K562 (cell line): ENCODE results near the gene RTL10. TPM values are rescaled to one million over a fixed set of nuclear protein-coding genes. Genes with fewer than 3 reads are reported as not detected.
A peak's percentile ranks its signal among the peaks of the same experiment; 100 is the strongest.

ENCODE experiments used
- ATAC-seq: fragments of 200-7000 bp; cut with Tn5 transposase; 3 replicates; pipeline ENCODE4 v1.9.1; 2020; ENCODE audit warnings: moderate library complexity
- BruUV-seq: library from RNA; stranded (reverse); fragments of 400-500 nt; replicated peaks from 2 replicates; lab custom pipeline; 2021; lab: Mats Ljungman, UMichigan
- CTCF ChIA-PET: fragments of 300-600 bp; formaldehyde crosslinking; extraction: SDS; loops from one replicate; lab custom pipeline; 2021; ENCODE audit warnings: low intra/inter-chr PET ratio; lab: Yijun Ruan, JAX
- POLR2A ChIA-PET: fragments of 300-600, 350-650 bp; sonication (Branson Sonifier 250); formaldehyde crosslinking; extraction: SDS; loops from one replicate; lab custom pipeline; 2021; ENCODE audit warnings: antibody characterized with exemption, inconsistent platforms; lab: Yijun Ruan, JAX
- DNase-seq, 4 experiments: peaks; one replicate each; pipeline versions ENCODE4 v3.0.0 to v3.0.0-alpha.2; 2011 to 2018; ENCODE audit warnings: low spot score in 3 of 4, mixed read lengths in 3 of 4; ENCODE audit errors: extremely low read depth in 1 of 4
- FAIRE-seq: peaks from 2 replicates; lab custom pipeline; 2011; peaks lifted over from hg19 to GRCh38; lab: Jason Lieb, UNC
- H2AFZ ChIP-seq: 2 replicates; pipeline ENCODE4 v1.6.0; 2011; ENCODE audit warnings: low read depth, low read length, control low read depth, inconsistent platforms
- H3K27ac ChIP-seq: fragments of 200-600 bp; 3 replicates; pipeline ENCODE4 v1.8.0; 2011; ENCODE audit warnings: low read depth, mild to moderate bottlenecking, control low read depth, inconsistent platforms, low read length, moderate library complexity, mixed read lengths; ENCODE audit errors: extremely low read depth
- H3K27me3 ChIP-seq, 2 experiments: fragments of 300-600 bp in 1 of 2; 2 replicates in 1 of 2; 3 replicates in 1 of 2; pipeline versions ENCODE4 v1.6.0 to v1.8.0; 2011; ENCODE audit warnings: inconsistent platforms in 2 of 2, low read length in 2 of 2, mild to moderate bottlenecking in 1 of 2, mixed read lengths in 1 of 2, moderate library complexity in 1 of 2; ENCODE audit not compliant: control insufficient read depth in 2 of 2, insufficient read depth in 2 of 2
- H3K36me3 ChIP-seq: fragments of 300-600 bp; 3 replicates; pipeline ENCODE4 v1.8.0; 2011; ENCODE audit warnings: mild to moderate bottlenecking, low read length, inconsistent platforms; ENCODE audit not compliant: control insufficient read depth, insufficient read depth
- H3K4me1 ChIP-seq, 2 experiments: fragments of 200-600 bp in 1 of 2; replicated peaks in 1 of 2; 2 replicates in 1 of 2; 3 replicates in 1 of 2; pipeline versions ENCODE4 v1.5.1 to v1.8.0; 2011; ENCODE audit warnings: inconsistent platforms in 2 of 2, low read length in 2 of 2, mild to moderate bottlenecking in 1 of 2, mixed read lengths in 1 of 2, moderate library complexity in 1 of 2; ENCODE audit not compliant: control insufficient read depth in 2 of 2, insufficient read depth in 2 of 2
- H3K4me2 ChIP-seq: 2 replicates; pipeline ENCODE4 v1.6.1; 2011; ENCODE audit warnings: low read length, control low read depth, inconsistent platforms, mixed read lengths; ENCODE audit not compliant: insufficient read depth
- H3K4me3 ChIP-seq: fragments of 200-600 bp; sonication (generic), shearing (Covaris generic); 2 replicates; pipeline ENCODE4 v1.5.1; 2016; ENCODE audit warnings: control low read depth, inconsistent platforms
- H3K79me2 ChIP-seq: fragments of 200-600 bp; 3 replicates; pipeline ENCODE4 v1.8.0; 2011; ENCODE audit warnings: low read length, inconsistent platforms; ENCODE audit not compliant: control insufficient read depth, insufficient read depth
- H3K9ac ChIP-seq, 2 experiments: 2 replicates each; pipeline versions ENCODE4 v1.6.0 to v1.6.1; 2011; ENCODE audit warnings: low read depth in 2 of 2, low read length in 2 of 2, control low read depth in 1 of 2, inconsistent platforms in 1 of 2, mild to moderate bottlenecking in 1 of 2, mixed read lengths in 1 of 2; ENCODE audit not compliant: insufficient read depth in 1 of 2
- H3K9me1 ChIP-seq: one replicate; pipeline ENCODE4 v1.6.0; 2011; ENCODE audit warnings: inconsistent platforms, mild to moderate bottlenecking, low read length, moderate library complexity; ENCODE audit not compliant: control insufficient read depth, insufficient read depth
- H3K9me3 ChIP-seq: replicated peaks from 2 replicates; pipeline ENCODE4 v1.5.1; 2011; ENCODE audit warnings: low read depth, low read length, inconsistent platforms; ENCODE audit not compliant: control insufficient read depth, insufficient read depth
- H4K20me1 ChIP-seq: replicated peaks from 2 replicates; pipeline ENCODE4 v1.6.1; 2011; ENCODE audit warnings: low read length, inconsistent platforms, mixed read lengths; ENCODE audit not compliant: control insufficient read depth, insufficient read depth
- GTF2E2 ChIP-seq: fragments of 200-800 bp; sonication (Bioruptor generic); IDR thresholded peaks from 2 replicates; pipeline ENCODE4 v1.6.1; 2016; ENCODE audit warnings: missing genetic modification characterization, missing compliant biosample characterization
- ILK ChIP-seq: fragments of 450-650 bp; IDR thresholded peaks from 2 replicates; pipeline ENCODE4 v1.6.1; 2016; ENCODE audit warnings: missing genetic modification characterization, low read depth, mild to moderate bottlenecking, missing compliant biosample characterization, moderate library complexity, borderline replicate concordance
- KDM1A ChIP-seq, 2 experiments: fragments of 450-650 bp; IDR thresholded peaks; 2 replicates each; pipeline ENCODE4 v1.6.1; 2016; ENCODE audit warnings: mild to moderate bottlenecking in 2 of 2
- MAFK ChIP-seq: IDR thresholded peaks from 2 replicates; pipeline ENCODE4 v1.6.1; 2011; ENCODE audit warnings: low read length, improper control_type of control experiment
- POLR2A ChIP-seq: fragments of 450-650 bp; conservative IDR thresholded peaks from 2 replicates; pipeline ENCODE4 v1.6.1; 2016
- POLR2B ChIP-seq: fragments of 450-650 bp; IDR thresholded peaks from 2 replicates; pipeline ENCODE4 v1.6.1; 2018; ENCODE audit warnings: low read depth; ENCODE audit not compliant: partially characterized antibody
- RBBP5 ChIP-seq: fragments of 200-600 bp; sonication (generic); IDR thresholded peaks from 2 replicates; pipeline ENCODE4 v1.6.1; 2012; ENCODE audit warnings: borderline replicate concordance, mild to moderate bottlenecking, low read length, control low read depth, inconsistent platforms; ENCODE audit not compliant: insufficient read depth, poor library complexity, severe bottlenecking
- SRSF1 ChIP-seq: fragments of 200-400 bp; formaldehyde crosslinking; IDR thresholded peaks from 2 replicates; pipeline ENCODE4 v1.6.1; 2017; ENCODE audit warnings: mild to moderate bottlenecking, low read depth, low read length, moderate library complexity
- ZNF282 ChIP-seq: sonication (generic); formaldehyde crosslinking; IDR thresholded peaks from 2 replicates; pipeline ENCODE4 v1.8.1; 2023; ENCODE audit warnings: missing genetic modification reagents
- WGBS: fragments of 100-300 bp; shearing (Covaris generic); methylation state at CpG from one replicate; pipeline ENCODE4 v1.1.6; 2016; ENCODE audit warnings: low coverage, mixed read lengths; ENCODE audit not compliant: insufficient coverage; ENCODE audit errors: missing lambda C conversion rate; 5-methylcytosine and 5-hydroxymethylcytosine counted together
- in situ Hi-C: fragments of 300-500 bp; cut with MboI; formaldehyde crosslinking; loops from 4 replicates; pipeline ENCODE4 v1.15.0; 2018; ENCODE audit warnings: inconsistent platforms, mixed read lengths
- intact Hi-C: fragments of 100-400 bp; cut with micrococcal nuclease; formaldehyde crosslinking; loops from 2 replicates; pipeline ENCODE4 v1.14.2; 2022
- polyA plus RNA-seq, 8 experiments: library from polyadenylated mRNA; depleted of rRNA in 4 of 8; stranded (reverse) in 5 of 8; unstranded in 3 of 8; fragments of >200 nt; fragmentation: Nextera tagmentation in 2 of 8; fragmentation: Illumina TruSeq in 1 of 8; extraction: Ambion mirVana in 2 of 8; extraction: Trizol in 1 of 8; gene quantifications; 2 replicates each; pipeline versions ENCODE4 v1.2.1 to v1.2.3, GENCODE V29; 2011 to 2014; ENCODE audit warnings: inconsistent platforms in 1 of 8, missing spikeins in 1 of 8
- total RNA-seq, 7 experiments: library from RNA; depleted of rRNA in 6 of 7; stranded (reverse); fragments of >200 nt in 6 of 7; fragmentation: Illumina TruSeq in 2 of 7; extraction: Trizol in 2 of 7; gene quantifications; 2 replicates each; pipeline versions ENCODE4 v1.2.1 to v1.2.3, GENCODE V29; 2011 to 2021; ENCODE audit warnings: low replicate concordance in 1 of 7
- TF ChIP-seq, protein P1 (sequence below): fragments of 250-450 bp; sonication (Bioruptor Pico); IDR thresholded peaks from 2 replicates; pipeline ENCODE4 v1.8.0; 2021; ENCODE audit warnings: moderate library complexity, mild to moderate bottlenecking, inconsistent platforms
- TF ChIP-seq, protein P2 (sequence below), 2 experiments: fragments of 250-450 bp in 1 of 2; fragments of 450-650 bp in 1 of 2; sonication (Bioruptor Pico) in 1 of 2; IDR thresholded peaks; 2 replicates each; pipeline versions ENCODE4 v1.6.1 to v1.8.0; 2016 to 2021; ENCODE audit warnings: mild to moderate bottlenecking in 2 of 2, moderate library complexity in 2 of 2, missing compliant biosample characterization in 1 of 2, missing genetic modification characterization in 1 of 2
- TF ChIP-seq, protein P3 (sequence below): sonication (generic); formaldehyde crosslinking; IDR thresholded peaks from 2 replicates; pipeline ENCODE4 v1.9.0; 2022; ENCODE audit warnings: mild to moderate bottlenecking, missing genetic modification reagents
- TF ChIP-seq, protein P4 (sequence below): fragments of 450-650 bp; IDR thresholded peaks from 2 replicates; pipeline ENCODE4 v1.6.1; 2016; ENCODE audit warnings: mild to moderate bottlenecking

RTL10 gene
- total and polyA plus RNA-seq, 9 of the 15 experiments (the other 6 are each of a cell fraction or from before 2014, with no cell fraction given) = 19.8 to 75.5 (median 32.5) TPM

DNA sequence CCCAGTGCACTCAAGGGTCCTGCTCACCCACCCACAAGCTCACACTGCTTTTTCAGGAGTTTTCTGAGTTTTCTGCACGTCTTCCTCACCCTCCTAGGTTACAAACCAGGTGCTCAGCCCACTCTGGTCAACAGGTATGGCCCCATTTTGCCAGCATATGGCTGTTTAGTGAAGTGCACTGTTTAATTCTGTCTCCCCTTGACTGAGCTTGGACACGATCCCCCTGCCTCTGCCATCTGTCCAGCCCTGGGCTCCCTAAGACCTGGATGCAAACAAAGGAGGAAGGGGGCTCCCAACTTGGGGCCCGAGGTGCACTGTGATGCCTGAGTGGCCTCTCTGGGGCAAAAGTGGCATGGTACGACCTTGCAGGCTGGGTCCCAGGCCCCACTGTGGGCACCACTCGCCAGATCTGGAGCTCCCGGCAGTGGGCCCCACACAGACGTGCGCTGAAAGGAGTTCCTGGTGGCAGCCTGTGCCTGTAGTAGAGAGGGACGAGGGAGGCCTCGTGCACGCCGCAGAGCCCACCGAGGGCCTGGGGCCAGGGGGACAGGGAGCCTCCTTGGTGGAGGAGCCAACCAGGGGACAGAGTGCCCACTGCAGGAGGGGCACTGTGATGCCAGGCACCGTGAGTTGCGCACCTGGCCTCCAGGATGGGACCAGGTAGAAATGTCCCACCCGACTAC, 49.6 kb upstream of the RTL10 start:
- in situ Hi-C loops (no loop called here), intact Hi-C loops (no loop called here)
- Histone ChIP-seq H3K9me3 (no peaks in the 10 kb centered on the region), H4K20me1 (peaks cover 6% of the 10 kb centered on the region; the same call in 1 of the 2 replicates), H3K4me2 (no peak overlapping the region), H3K4me1 (peaks cover 0 to 35% of the 10 kb centered on the region in 2 experiments; a peak in 2 of 5 replicates), H3K27ac (no peak overlapping the region), H3K27me3 (no peaks in the 10 kb centered on the region), H3K4me3 (no peak overlapping the region), H3K79me2 (no peaks in the 10 kb centered on the region), H2AFZ (no peak overlapping the region), H3K36me3 (peaks cover 9% of the 10 kb centered on the region; the same call in 2 of the 3 replicates), H3K9me1 (no peaks in the 10 kb centered on the region), H3K9ac (peak overlapping the region in 1 of 2 experiments; percentile 64; a peak in 1 of 4 replicates)
- no TSS peak for BruUV-seq
- no peak for ATAC-seq
- FAIRE-seq = no peak
- CTCF ChIA-PET = no interaction called here
- POLR2A ChIA-PET = interaction anchor here (0.6 to 11.2 kb wide), 17 partner anchors 7 to 378 kb away, joined by 3 to 141 read pairs (median 3); no protein-coding TSS in a partner anchor
- WGBS = 74% methylated on average over 16 of the region's 16 CpGs
- DNase-seq = no peak
- TF ChIP-seq MAFK = no peak
- TF ChIP-seq ILK (tag) = no peak
- peak; percentile 12 for TF ChIP-seq RBBP5
- TF ChIP-seq, protein P1, sequence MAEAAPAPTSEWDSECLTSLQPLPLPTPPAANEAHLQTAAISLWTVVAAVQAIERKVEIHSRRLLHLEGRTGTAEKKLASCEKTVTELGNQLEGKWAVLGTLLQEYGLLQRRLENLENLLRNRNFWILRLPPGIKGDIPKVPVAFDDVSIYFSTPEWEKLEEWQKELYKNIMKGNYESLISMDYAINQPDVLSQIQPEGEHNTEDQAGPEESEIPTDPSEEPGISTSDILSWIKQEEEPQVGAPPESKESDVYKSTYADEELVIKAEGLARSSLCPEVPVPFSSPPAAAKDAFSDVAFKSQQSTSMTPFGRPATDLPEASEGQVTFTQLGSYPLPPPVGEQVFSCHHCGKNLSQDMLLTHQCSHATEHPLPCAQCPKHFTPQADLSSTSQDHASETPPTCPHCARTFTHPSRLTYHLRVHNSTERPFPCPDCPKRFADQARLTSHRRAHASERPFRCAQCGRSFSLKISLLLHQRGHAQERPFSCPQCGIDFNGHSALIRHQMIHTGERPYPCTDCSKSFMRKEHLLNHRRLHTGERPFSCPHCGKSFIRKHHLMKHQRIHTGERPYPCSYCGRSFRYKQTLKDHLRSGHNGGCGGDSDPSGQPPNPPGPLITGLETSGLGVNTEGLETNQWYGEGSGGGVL (CRISPR knock-in tag) = no peak
- TF ChIP-seq ZNF282 = no peak
- no peak for TF ChIP-seq KDM1A (IDR thresholded peaks at IDR 0.05)
- TF ChIP-seq, protein P2, sequence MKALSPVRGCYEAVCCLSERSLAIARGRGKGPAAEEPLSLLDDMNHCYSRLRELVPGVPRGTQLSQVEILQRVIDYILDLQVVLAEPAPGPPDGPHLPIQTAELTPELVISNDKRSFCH (CRISPR knock-in tag; IDR thresholded peaks at IDR 0.05) = no peak
- TF ChIP-seq, protein P2 (tag; IDR thresholded peaks at IDR 0.05) = 0 out of 2 replicates have a peak, but pooled peaks have one; percentile 15
- no peak for TF ChIP-seq GTF2E2 (tag)
- TF ChIP-seq, protein P3, sequence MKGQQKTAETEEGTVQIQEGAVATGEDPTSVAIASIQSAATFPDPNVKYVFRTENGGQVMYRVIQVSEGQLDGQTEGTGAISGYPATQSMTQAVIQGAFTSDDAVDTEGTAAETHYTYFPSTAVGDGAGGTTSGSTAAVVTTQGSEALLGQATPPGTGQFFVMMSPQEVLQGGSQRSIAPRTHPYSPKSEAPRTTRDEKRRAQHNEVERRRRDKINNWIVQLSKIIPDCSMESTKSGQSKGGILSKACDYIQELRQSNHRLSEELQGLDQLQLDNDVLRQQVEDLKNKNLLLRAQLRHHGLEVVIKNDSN (CRISPR knock-in tag) = no peak
- TF ChIP-seq SRSF1 = no peak
- TF ChIP-seq, protein P4, sequence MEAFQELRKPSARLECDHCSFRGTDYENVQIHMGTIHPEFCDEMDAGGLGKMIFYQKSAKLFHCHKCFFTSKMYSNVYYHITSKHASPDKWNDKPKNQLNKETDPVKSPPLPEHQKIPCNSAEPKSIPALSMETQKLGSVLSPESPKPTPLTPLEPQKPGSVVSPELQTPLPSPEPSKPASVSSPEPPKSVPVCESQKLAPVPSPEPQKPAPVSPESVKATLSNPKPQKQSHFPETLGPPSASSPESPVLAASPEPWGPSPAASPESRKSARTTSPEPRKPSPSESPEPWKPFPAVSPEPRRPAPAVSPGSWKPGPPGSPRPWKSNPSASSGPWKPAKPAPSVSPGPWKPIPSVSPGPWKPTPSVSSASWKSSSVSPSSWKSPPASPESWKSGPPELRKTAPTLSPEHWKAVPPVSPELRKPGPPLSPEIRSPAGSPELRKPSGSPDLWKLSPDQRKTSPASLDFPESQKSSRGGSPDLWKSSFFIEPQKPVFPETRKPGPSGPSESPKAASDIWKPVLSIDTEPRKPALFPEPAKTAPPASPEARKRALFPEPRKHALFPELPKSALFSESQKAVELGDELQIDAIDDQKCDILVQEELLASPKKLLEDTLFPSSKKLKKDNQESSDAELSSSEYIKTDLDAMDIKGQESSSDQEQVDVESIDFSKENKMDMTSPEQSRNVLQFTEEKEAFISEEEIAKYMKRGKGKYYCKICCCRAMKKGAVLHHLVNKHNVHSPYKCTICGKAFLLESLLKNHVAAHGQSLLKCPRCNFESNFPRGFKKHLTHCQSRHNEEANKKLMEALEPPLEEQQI = no peak
- no peak for TF ChIP-seq POLR2A
- TF ChIP-seq POLR2B = no peak
